Neutrophil (primary cell): ENCODE results near the gene TMEM9.

Experiments used
- H3K27ac ChIP-seq: fragments of 200-600 bp; sonication (generic); 2 replicates; pipeline ENCODE4 v1.5.1; 2016; ENCODE audit warnings: mild to moderate bottlenecking, moderate library complexity
- H3K27me3 ChIP-seq: fragments of 200-600 bp; sonication (generic); 2 replicates; pipeline ENCODE4 v1.6.0; 2016; ENCODE audit warnings: mild to moderate bottlenecking
- H3K36me3 ChIP-seq: fragments of 200-600 bp; sonication (generic); 2 replicates; pipeline ENCODE4 v1.5.1; 2017
- H3K4me1 ChIP-seq, 2 experiments: fragments of 200-600 bp in 1 of 2; sonication (generic) in 1 of 2; 1 replicate in 1 of 2; 2 replicates in 1 of 2; pipeline versions ENCODE4 v1.5.1 to v1.6.1; 2013 to 2016; ENCODE audit warnings: low read depth in 1 of 2, low read length in 1 of 2, mild to moderate bottlenecking in 1 of 2, moderate library complexity in 1 of 2; ENCODE audit not compliant: control insufficient read depth in 1 of 2, insufficient read depth in 1 of 2
- H3K4me3 ChIP-seq, 2 experiments: fragments of 200-600 bp in 1 of 2; sonication (generic) in 1 of 2; 1 replicate in 1 of 2; 2 replicates in 1 of 2; pipeline ENCODE4 v1.5.1; 2013 to 2016; ENCODE audit warnings: low read depth in 1 of 2, low read length in 1 of 2, mild to moderate bottlenecking in 1 of 2, moderate library complexity in 1 of 2
- H3K9me3 ChIP-seq: fragments of 200-600 bp; sonication (generic); 2 replicates; pipeline ENCODE4 v1.5.1; 2016
- TF ChIP-seq, protein P1 (sequence below): fragments of 200-600 bp; sonication (generic); IDR thresholded peaks from 2 replicates; pipeline ENCODE4 v1.5.1; 2016; ENCODE audit warnings: antibody characterized with exemption

TMEM9 gene

DNA sequence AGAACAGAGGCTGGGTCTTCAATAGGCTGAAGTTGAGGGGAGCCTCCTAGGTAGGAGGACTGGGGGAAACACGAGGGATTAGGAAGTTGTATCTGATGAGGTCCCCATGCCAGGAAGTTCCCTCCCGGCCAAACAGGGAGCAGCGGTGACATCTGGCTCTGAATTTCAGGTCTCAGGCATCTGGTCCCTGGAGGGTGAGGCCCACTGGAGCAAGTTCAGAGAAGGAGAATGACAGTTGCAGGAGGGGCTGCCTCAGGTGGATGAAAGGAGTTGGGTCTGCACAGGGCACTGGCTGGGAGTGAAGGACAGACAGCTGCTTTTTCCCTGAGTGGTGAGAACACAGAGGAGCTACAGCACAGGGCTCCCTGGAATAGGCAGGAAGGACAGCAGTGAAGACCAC is 9.1 kb downstream of the TMEM9 start:
- no peak overlapping the region for H3K27ac ChIP-seq
- no peaks in the 10 kb centered on the region for H3K4me1 ChIP-seq
- no peaks in the 10 kb centered on the region for H3K9me3 ChIP-seq
- no peak overlapping the region for H3K4me3 ChIP-seq
- no peaks in the 10 kb centered on the region for H3K27me3 ChIP-seq
- TF ChIP-seq, protein P1, sequence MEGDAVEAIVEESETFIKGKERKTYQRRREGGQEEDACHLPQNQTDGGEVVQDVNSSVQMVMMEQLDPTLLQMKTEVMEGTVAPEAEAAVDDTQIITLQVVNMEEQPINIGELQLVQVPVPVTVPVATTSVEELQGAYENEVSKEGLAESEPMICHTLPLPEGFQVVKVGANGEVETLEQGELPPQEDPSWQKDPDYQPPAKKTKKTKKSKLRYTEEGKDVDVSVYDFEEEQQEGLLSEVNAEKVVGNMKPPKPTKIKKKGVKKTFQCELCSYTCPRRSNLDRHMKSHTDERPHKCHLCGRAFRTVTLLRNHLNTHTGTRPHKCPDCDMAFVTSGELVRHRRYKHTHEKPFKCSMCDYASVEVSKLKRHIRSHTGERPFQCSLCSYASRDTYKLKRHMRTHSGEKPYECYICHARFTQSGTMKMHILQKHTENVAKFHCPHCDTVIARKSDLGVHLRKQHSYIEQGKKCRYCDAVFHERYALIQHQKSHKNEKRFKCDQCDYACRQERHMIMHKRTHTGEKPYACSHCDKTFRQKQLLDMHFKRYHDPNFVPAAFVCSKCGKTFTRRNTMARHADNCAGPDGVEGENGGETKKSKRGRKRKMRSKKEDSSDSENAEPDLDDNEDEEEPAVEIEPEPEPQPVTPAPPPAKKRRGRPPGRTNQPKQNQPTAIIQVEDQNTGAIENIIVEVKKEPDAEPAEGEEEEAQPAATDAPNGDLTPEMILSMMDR = no peak
- peaks cover 67% of the 10 kb centered on the region for H3K36me3 ChIP-seq

DNA sequence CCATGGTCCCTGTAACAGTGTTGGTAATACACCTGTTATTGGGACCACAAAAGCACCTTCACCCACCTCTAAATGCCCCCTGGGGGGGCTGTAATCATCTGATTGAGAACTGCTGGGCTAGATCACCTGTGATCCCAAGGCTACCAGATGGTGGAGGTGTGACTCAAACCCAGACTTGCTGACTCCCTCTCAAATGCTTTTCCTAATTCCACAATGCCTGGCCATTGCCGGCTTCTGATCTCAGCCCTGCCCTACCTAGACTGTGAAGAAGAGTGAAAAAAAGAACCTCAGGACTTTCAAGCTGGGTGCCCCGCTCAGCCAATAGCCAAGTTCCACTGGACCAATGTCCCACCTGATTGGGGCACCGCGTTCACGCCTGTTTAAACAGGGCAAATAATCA is 9.6 kb downstream of the TMEM9 start:
- peaks cover 67% of the 10 kb centered on the region for H3K36me3 ChIP-seq
- no peaks in the 10 kb centered on the region for H3K27me3 ChIP-seq
- H3K9me3 ChIP-seq = no peaks in the 10 kb centered on the region
- no peak overlapping the region for H3K27ac ChIP-seq
- no peaks in the 10 kb centered on the region for H3K4me1 ChIP-seq
- H3K4me3 ChIP-seq = no peak overlapping the region
- TF ChIP-seq, protein P1 = no peak

DNA sequence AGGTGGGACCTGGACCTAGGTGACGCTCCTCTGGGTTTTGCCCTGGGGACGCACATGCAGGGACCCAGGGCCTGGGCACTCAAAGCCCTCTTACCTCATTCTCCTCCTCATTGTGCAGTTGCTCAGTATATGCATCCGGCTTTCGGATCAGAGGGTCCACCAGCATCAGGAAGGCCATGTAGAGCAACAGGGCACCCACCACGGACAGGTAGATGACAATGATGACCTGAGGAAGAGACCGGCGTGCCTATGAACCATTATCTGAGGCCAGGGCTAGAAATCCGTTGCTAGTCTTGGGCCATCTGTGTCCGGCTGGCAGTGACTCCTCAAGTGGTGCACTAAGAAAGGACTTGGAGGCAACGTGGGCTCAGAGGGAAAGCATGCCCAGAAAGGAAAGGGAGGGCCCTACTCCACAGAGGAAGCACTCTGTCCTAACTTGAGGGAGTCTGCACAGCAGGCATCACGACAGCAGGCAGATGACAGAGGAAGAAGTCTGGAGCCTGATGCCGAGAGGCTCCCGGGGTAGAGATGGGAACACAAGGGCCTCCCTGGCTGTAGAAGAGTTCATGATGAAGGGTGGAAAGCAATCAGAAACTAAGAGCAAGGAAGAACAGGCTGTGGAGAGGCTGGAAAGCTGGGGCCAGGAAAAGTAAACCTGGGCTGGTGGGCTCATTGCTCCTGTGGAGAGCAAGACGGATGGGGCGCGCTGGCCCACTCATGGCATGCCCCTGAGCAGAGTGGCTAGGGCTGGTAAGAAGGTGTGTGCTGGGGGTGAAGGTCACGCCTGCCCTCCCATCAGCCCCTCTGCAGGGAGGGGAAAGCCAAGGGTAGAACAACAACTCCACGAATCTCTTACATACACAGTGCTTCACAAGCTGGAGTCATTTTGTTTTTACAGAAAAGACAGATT is 10.3 kb downstream of the TMEM9 start:
- TF ChIP-seq, protein P1 = no peak
- H3K27ac ChIP-seq = no peak overlapping the region
- H3K4me3 ChIP-seq = no peak overlapping the region
- no peaks in the 10 kb centered on the region for H3K4me1 ChIP-seq
- no peaks in the 10 kb centered on the region for H3K27me3 ChIP-seq
- no peaks in the 10 kb centered on the region for H3K9me3 ChIP-seq
- H3K36me3 ChIP-seq = peaks cover 72% of the 10 kb centered on the region

DNA sequence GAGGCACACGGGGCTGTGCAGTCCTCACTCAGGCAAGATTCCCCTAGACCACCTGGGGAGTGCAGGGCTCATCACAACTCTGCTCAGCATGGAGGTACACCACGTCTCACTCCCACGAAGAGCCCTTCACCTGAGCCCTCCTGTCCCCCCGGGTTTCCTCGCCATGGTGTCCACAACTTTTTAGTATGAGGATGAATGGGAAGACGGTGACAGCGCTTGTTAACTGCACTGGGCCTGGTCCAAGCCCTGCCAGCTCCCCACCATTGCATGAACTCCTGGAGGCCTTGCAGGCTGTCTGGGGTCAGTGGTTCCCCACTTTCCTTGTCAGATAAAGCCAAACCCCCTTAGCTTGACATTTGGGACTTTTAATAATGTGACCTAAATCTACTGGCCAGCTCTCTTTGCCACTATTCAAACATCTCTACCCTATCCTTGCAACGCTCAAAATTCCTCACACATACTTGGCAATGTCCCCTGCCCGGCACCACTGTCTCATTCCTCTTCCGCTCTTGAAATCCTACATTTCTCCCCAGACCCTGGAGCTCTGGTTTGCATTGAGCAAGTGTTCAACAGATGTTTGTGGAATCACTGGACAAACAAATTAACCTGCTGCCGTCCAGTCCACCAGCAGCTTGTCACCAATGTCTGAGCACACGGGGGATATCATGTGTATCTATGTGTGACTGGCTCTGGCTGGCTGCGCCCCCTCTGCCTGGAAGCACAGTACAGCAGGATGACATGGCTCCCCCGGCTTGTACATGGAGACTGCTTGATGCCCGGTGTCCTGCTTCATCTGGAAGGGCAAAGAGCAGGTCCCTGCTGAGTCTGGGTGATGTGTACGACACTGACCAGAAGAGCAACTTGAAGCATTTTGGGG is 11.2 kb downstream of the TMEM9 start:
- Histone ChIP-seq H3K27me3 (no peaks in the 10 kb centered on the region), H3K4me1 (no peaks in the 10 kb centered on the region), H3K9me3 (no peaks in the 10 kb centered on the region), H3K27ac (no peak overlapping the region), H3K4me3 (no peak overlapping the region), H3K36me3 (peaks cover 79% of the 10 kb centered on the region)
- TF ChIP-seq, protein P1 = no peak

DNA sequence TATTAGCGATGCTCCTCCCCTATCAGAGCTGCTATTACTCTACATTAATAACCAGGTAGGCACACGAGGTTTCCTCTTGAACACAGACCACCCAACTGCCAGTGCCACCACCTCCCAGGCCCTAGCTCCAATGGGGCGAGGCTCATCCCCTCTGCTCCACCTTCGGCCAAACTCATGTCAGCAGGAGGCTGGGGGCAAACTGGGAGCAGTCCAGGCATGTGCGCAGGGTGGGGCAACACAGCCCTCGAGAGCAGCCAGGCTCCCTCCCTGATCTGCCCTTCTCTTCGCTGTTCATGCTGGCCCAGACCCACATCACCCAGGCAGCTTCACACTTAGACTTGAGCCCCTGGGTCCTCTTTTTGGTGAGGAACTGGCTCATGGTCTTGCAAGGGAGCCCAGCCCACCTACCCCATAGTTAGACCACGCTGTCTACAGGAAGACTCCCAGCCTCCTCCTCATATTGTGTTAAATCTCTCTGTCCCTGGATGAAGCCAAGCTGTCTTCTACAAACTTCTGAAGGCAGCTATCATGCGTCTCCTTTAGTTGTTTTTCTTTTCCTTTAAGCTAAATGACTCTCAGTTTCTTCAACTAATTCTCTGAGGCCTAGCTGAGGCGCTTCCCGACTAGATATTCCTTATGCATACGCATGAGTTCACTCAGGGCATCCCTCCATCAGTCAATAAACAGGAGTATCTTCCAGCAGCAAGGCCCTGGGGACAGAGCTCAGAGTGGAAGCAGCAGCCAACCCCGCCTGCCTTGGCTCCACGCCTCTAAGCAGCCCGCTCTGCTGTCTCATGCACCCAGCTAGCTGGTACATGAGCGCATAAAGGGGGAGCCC is 12.0 kb downstream of the TMEM9 start:
- H3K27me3 ChIP-seq = no peaks in the 10 kb centered on the region
- H3K4me1 ChIP-seq = no peaks in the 10 kb centered on the region
- H3K36me3 ChIP-seq = peaks cover 79% of the 10 kb centered on the region
- TF ChIP-seq, protein P1 = no peak
- H3K4me3 ChIP-seq = no peak overlapping the region
- H3K9me3 ChIP-seq = no peaks in the 10 kb centered on the region
- H3K27ac ChIP-seq = no peak overlapping the region
